Stimulated activated CD4-positive, alpha-beta T cell treated with anti-CD3 and anti-CD28 coated beads, Interleukin-15, amount 100 ng/mL, for 48 hours (primary cell): ENCODE data around the gene ACADVL.

Experiments
- DNase-seq, 2 donors: peaks; one replicate each; pipeline ENCODE4 v3.0.0-alpha.2; 2020; ENCODE audit warnings: low read depth in 2 of 2

The ACADVL gene

DNA sequence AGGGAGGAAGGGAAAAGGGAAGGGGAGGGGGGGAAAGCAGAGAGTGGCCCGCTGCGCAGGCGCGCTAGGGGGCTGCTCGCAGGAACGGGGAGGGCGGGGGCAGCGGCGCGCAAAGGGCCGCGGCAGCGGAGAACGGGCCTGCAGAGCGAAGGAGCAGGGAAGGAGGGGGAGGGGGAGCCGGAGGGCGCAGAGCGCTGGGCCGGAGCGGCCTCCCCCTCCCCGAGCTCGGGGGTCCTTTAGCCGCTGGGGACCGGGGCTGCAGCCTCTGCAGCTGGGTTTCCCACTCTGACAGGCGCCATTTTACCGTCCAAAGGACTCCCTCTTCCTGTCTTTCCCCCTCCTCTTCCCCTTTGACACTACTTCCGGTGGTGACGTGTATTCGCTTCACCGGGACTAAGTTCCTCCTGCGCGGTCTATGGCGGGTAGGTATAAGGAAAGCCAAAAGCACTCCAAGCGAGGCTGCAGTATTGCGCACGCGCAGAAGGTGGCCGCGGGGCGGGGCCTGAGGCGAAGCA, 32.0 kb downstream of the ACADVL start, which contains the start of gene CTDNEP1:
Gene CTDNEP1 (minus strand): TSS at position 74 of the 515 bp plus-strand sequence. CDS start 438 bp downstream, outside the sequence.
- peak; percentile 97 to 100 for DNase-seq

- peak; percentile 86 to 90 for DNase-seq
These were observed 32.7 kb downstream of the ACADVL start, which contains the start of gene ELP5 for GRCh38 chr17:7252176-7253043. TSS of gene ELP5 (plus strand) at chr17:7252215. CDS start at chr17:7252551, 336 bp downstream.

DNA sequence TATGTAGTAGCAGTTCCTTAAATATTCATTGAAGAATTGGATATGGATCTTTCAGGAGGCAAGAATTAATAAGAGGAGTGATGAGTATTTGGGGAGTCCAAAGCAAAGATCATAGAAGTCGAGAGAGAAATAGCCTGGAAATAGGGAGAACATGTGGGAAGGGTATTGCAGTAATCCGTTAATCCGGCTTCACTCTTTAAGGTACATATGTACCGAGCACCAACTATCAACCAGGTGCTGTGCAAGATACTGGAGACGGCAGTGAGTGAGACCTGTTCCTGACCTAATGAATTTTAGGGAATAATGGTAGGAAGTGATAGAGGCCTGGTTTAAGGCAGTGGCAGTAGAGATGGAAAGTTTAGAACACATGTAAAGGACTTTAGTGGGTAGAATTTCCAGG, 33.3 kb downstream of the ACADVL start:
- DNase-seq: no peak

GRCh38 chr17:7254511-7254910, 34.8 kb downstream of the ACADVL start:
- DNase-seq: no peak

- no peak for DNase-seq
These were observed 37.2 kb downstream of the ACADVL start for GRCh38 chr17:7256766-7257456.

GRCh38 chr17:7258731-7259554, 39.2 kb downstream of the ACADVL start:
- no peak for DNase-seq

GRCh38 chr17:7259555-7259889, 39.8 kb downstream of the ACADVL start:
- DNase-seq: no peak

GRCh38 chr17:7260151-7260550, 40.4 kb downstream of the ACADVL start:
- no peak for DNase-seq

GRCh38 chr17:7260651-7261378, 41.1 kb downstream of the ACADVL start:
- no peak for DNase-seq

DNA sequence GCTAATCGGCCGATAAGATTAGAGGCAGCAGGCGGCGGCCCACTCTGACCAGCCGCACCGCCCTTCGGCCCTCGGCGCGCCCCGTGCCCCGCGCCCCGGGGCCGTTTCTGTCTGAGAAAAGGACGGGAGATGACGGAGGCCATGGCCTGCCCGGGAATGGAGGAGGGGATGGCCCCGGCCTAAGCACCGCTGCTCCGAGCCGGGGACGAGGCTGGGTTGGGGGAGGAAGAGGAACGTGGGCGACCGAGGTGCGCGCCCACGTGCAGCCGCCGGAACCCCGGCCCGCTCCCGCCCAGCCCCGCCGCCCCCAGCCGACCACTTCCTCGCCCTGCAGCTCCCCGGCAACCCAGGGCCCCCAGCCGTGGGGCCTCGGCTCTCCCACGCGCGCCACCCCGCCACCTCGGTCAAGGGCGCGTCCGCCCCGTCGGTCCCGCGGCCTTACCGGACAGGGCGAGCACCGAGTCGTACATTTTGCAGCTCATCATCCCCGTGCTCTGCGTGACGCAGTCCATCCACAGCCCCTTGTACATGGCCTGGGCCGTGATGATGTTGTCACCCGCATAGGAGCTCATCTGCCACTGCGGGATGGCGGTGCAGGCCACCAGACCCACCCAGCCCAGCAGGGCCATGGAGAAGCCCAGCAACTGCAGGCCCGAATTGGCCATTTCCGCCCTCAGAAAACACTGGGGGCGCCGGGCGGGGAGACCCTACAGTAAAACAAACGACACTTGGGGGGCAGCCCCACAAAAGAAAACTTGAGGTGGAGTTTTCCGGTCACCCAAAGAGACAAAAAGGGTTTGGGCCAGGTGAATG, 41.8 kb downstream of the ACADVL start:
- DNase-seq: no peak

DNA sequence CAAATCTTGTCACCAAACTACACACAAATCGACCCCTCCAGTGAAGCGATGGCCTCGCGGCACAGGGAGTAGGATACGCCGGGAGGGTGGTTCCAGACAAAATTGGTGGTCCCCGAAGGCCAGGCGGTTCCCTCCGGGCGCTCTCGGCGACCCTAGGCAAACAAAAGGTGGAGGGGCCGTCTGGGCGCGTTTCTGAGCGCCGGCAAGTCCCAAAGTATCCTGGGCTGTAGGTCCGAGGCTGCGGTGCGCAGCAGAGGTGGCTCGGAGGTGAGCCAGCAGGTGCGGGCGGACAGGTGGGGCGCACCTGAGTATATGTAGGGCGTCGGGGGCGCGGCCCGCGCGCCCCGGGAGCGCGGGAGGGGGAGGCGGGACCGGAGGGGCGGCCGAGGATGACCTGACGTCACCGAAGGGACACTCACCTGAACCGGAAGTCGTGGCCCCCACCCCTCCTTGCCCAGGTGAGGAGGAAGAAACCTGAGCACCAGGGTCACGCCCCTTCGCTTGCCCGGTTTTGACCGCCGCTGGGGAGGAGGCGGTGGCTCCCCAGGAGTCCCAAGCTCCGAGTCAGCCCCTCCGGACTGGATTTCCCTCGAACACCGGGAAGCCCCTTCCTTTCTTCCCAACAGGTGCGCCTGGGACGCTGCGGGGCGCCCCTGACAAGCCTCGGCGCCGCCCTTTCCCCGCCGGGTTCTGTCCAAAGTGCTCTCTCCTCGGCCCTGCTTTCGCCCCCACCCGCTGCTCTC, 42.6 kb downstream of the ACADVL start, which contains the start of gene CLDN7:
Gene CLDN7 (minus strand): TSS at position 287 of the 743 bp plus-strand sequence. CDS start 435 bp downstream, outside the sequence.
- DNase-seq: no peak

DNA sequence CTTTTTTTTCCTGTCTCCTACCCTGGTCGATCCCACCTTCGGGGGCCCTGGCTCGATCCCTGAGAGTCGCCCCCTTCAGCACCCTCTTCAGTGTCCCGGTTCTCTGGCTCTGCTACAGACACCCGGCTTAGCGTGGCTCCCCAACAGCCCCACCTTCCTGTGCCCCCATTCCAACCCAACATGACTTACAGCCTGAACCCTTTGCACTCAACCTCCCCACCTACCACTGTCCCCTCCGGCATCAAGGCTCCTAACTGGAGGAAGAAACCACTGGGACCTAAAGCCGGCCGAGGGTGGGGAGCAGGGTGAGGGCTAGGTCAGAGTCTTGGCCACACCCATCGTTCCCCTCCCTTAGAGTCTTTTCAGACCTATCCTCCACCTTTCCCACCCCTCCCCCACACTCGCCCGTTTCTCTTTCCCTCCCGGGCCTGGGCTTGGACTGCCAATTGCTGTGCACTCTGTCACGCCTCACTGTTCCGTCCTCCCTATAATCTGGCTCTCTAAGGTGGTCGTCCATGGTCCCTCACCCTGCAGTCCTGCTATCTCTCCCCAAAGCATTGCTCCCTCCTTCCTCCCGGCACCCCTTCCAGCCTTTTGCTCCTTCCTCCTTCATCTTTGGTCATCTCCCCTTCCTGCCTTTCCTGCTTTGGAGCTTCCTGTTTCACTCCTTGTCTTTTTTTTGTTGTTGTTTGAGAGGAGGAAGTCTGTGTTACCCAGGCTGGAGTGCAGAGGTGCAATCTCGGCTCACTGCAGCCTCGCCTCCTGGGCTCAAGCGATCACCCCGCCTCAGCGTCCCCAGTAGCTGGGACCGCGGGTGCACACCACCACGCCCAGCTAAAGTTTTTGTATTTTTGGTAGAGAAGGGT, 43.4 kb downstream of the ACADVL start:
- no peak for DNase-seq

- DNase-seq: no peak
These were observed 44.0 kb downstream of the ACADVL start for GRCh38 chr17:7263801-7264078.

- DNase-seq: no peak
These were observed 47.0 kb downstream of the ACADVL start for GRCh38 chr17:7266784-7267183.
